Astrocyte (in vitro differentiated cells and primary cell): ENCODE data around the gene GTPBP6.

Experiments
- EZH2 ChIP-seq: IDR thresholded peaks from 2 replicates; pipeline ENCODE4 v1.6.1; 2012; ENCODE audit warnings: mild to moderate bottlenecking, low read length, inconsistent platforms; ENCODE audit not compliant: insufficient read depth
- TF ChIP-seq, protein P1 (sequence below): IDR thresholded peaks from 2 replicates; pipeline ENCODE4 v1.5.1; 2011; ENCODE audit warnings: low read depth, mild to moderate bottlenecking, inconsistent platforms, low read length, moderate library complexity; ENCODE audit not compliant: insufficient read depth

DNA sequence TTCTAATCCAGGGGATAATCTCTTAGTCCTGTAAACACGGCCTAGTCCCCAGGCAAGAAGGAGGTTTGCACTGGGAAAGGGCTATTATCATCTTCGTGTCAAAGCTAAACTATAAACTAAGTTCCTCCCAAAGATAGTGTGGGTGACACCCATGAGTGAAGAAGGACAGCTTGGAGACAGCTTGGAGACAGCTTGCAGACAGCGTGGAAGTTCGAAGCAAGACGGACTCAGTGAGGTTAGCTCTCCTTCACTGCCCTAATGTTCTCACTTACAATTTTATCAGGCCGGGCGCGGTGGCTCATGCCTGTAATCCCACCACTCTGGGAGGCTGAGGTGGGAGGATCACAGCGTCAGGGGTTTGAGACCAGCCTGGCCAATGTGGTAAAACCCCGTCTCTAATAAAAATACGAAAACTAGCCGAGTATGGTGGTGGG lies 56.7 kb downstream of the GTPBP6 start:
- no peak for TF ChIP-seq EZH2
- TF ChIP-seq, protein P1, sequence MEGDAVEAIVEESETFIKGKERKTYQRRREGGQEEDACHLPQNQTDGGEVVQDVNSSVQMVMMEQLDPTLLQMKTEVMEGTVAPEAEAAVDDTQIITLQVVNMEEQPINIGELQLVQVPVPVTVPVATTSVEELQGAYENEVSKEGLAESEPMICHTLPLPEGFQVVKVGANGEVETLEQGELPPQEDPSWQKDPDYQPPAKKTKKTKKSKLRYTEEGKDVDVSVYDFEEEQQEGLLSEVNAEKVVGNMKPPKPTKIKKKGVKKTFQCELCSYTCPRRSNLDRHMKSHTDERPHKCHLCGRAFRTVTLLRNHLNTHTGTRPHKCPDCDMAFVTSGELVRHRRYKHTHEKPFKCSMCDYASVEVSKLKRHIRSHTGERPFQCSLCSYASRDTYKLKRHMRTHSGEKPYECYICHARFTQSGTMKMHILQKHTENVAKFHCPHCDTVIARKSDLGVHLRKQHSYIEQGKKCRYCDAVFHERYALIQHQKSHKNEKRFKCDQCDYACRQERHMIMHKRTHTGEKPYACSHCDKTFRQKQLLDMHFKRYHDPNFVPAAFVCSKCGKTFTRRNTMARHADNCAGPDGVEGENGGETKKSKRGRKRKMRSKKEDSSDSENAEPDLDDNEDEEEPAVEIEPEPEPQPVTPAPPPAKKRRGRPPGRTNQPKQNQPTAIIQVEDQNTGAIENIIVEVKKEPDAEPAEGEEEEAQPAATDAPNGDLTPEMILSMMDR: no peak
